Inferior parietal cortex (tissue), 1 donor: Measurements from ENCODE around the gene RAB36.

Source experiments
- DNase-seq: peaks from one replicate; pipeline ENCODE4 v3.0.0-alpha.2; 2016; ENCODE audit errors: extremely low spot score

RAB36 gene

GRCh38 chr22:23182309-23183060 lies 37.2 kb downstream of the RAB36 start:
- no peak for DNase-seq

- DNase-seq, result peak; percentile 66
Observed at GRCh38 chr22:23183061-23183698, 37.9 kb downstream of the RAB36 start.

- DNase-seq, result no peak
Observed at GRCh38 chr22:23184100-23184763, 39.0 kb downstream of the RAB36 start.

DNA sequence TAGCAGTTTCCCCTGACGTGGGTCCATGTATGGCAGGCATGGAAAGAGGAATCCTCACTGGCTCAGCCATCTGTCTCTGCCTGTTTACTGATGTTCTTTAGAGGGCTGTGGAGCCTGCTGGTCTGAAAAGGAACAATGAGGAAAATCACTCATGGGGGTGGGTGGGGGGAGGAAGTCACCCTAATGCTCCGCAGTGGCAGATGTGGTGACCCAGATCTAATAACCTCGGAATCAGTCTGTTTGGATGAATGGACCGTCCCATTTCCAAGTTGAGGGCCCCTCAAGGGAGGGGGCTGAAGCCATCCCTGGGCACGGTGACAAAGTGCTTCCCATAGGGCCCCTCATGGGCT lies 39.5 kb downstream of the RAB36 start:
- no peak for DNase-seq

DNA sequence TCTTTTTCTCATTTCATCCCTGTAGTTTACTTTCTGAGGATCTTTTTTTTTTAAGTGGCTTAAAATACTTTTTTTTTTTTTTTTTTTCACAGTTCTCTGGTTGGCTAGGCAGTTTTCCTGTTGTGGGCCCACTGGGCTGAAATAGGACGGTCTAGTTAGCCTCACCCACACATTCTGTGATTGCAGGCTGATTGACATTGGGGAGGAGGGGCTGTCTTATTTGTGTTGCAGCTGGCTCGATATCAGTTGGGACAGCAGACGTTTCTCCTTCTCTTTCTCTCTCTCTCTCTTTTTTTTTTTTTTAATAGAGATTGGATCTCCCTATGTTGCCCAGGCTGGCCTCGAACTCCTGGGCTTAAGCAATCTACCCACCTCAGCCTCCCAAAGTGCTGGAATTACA lies 41.9 kb downstream of the RAB36 start:
- no peak for DNase-seq

- DNase-seq, result no peak
Observed at GRCh38 chr22:23187871-23188700, 42.8 kb downstream of the RAB36 start.

- no peak for DNase-seq
Observed at GRCh38 chr22:23190526-23190925, 45.2 kb downstream of the RAB36 start.

DNA sequence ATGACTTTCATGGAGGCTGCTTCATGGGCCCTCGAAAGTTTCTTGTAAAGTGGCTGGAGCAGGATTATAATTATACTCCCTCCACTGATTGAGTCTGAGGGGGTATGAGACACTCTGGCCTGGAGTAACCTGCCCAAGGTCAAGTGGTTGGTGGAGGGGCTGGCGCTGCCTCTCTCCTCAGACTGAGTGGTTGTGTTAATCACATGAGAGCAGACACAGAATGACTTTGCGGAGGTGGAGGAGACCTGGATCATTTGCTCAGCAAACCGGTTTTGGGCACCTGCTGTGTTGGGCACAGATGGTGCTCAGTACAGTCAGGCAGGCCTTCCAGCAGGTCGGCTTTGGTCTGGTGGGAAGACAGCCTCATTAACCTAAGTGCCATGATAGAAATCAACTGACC lies 46.9 kb downstream of the RAB36 start:
- no peak for DNase-seq

GRCh38 chr22:23192558-23192957 lies 47.3 kb downstream of the RAB36 start:
- no peak for DNase-seq

DNA sequence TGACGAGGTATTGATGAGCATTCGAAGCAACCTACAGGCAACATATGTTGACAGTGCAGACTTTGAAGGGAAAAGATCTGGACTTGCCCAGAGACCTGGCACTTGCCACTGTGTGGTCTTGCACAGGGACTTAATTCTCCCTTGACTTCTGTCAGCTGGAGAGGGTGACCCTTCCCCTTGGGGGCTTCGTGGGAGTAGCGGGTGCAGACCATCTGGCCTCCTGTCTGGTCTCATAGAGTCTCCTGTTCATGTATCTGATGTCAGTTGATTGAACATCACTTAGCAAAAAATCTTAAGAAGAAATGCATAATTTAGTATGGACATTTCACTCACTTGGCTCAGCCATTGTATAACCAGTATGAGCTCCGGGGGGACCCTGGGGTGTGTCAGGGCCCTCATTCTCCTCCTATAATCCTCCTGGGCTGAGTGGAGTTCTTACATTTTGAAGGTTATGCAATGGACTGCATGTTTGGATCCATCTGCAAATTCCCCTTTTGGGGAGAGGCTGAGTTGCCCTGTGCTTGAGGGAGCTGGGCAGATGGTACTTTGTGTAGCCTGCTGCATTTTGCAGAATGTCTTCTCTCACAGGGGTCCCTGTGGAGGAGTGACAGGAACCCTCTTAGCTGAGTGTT lies 48.0 kb downstream of the RAB36 start:
- no peak for DNase-seq

- DNase-seq, result no peak
Observed at GRCh38 chr22:23193882-23194281, 48.6 kb downstream of the RAB36 start.

- DNase-seq, result no peak
Observed at GRCh38 chr22:23196165-23196564, 50.9 kb downstream of the RAB36 start.

GRCh38 chr22:23197836-23198235 lies 52.6 kb downstream of the RAB36 start:
- DNase-seq, result no peak

DNA sequence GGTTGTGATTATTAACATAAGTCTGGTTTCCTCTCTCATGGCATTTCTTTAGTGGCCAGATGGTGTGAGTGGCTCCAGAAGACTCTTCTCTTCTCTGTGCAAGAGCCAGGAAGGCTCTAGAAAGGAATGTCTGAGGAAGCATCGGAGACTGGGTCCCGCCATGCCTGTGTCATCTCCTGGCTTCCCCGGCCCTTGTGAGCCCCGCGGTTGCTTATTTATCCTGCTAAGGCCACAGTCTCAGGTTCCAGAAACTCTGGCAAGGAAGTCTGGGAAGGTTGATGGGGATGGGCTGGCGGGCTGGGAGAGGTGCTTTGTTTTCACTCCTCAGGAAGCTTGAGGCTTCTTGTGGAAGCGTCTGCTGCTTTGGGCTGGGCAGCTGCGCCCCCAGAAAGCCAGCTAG lies 53.9 kb downstream of the RAB36 start:
- DNase-seq, result no peak

GRCh38 chr22:23200898-23201297 lies 55.6 kb downstream of the RAB36 start:
- no peak for DNase-seq

DNA sequence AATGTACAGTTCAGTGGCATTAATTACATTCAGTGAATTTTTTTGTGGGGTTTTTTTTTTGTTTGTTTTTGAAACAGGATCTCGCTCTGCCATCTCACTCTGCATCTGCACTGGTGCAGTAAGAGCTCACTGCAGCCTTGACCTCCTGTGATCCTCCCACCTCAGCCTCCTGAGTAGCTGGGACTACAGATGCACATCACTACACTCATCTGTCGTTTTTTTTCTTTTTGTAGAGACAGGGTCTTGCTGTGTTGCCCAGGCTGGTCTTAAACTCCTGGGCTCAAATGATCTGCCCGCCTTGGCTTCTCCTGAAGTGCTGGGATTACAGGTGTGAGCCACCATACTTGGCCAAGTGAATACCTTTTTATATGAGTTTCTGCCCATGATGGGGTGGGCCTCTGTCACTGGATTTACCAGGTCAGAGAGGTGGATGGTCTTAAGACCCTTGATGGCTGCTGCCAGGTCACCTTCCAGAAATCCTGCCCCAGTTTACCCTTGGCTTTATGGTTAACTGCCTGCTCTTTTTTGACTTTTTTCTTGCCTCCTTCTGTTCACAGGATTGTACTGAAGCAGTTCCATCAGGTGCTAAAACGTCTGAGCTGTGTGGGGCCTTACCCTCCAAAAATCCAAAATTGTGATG lies 57.7 kb downstream of the RAB36 start:
- no peak for DNase-seq

- DNase-seq, result no peak
Observed at GRCh38 chr22:23203452-23204124, 58.3 kb downstream of the RAB36 start.

DNA sequence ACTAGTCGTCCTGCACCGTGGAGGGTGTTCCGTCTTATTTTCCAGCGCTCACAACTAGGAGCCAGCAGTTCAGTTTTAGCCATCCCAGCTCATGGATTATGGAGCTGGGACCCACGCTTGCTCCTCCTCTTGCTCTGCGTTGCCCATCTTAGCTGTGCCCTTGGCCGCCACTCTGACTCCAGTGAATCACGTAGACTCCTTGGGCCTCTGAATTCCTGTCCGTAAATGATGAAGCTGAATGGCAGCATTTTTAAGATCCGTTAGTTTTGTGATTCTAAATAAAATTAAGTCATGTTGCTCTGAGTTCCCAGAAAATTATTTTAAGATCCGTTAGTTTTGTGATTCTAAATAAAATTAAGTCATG lies 58.8 kb downstream of the RAB36 start:
- no peak for DNase-seq

- DNase-seq, result no peak
Observed at GRCh38 chr22:23204541-23205157, 59.4 kb downstream of the RAB36 start.

DNA sequence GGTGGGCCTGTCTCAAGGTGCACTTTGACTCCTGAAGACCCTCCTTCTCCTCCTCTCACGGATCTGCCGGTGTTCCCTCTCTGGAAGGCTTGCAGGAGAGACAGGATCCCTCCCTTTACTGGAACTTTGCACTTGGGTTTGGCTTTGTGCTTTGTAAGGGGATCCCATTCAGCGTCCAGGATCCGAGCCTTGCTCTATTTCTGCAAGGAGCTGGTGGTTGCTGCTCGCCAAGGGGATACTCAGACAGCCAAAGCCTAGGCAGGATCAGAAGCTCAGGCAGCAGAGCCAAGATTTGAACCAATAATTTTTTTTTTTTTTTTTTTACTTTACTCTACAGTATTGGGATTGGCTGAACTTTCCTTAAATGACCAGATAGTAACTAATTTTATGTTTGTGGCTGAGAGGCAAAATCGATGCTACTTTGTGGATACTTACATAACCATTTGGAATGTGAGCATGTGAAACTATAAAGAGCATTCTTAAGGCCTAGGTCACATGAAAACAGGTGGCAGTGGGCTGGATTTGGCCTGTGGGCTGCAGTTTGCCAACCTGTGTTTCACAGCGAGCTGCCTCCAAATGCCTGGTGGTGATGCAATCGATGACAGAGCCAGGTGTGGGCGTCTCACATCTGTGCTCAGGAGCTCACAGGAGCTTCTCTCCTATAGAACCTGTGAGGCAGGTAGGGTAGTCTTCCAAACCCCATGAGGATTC lies 60.2 kb downstream of the RAB36 start:
- DNase-seq, result no peak
